Central memory CD8-positive, alpha-beta T cell (primary cell): Measurements from ENCODE around the gene CUBN.

Experiments
- ATAC-seq: fragments of 150-1000 bp; cut with Tn5 transposase; replicated peaks from 2 replicates; pipeline ENCODE4 v1.10.0; 2022; ENCODE audit warnings: mild to moderate bottlenecking, moderate FRiP score, moderate number of reproducible peaks; ENCODE audit not compliant: poor library complexity, severe bottlenecking; ENCODE audit errors: extremely low read depth
- DNase-seq, 2 donors: peaks; one replicate each; pipeline ENCODE4 v3.0.0; 2021; ENCODE audit warnings: low spot score in 2 of 2
- H3K27ac Mint-ChIP-seq: one replicate; pipeline ENCODE4 v1.8.0; 2022; ENCODE audit warnings: low read depth, mild to moderate bottlenecking, moderate library complexity, mixed read lengths
- H3K27me3 Mint-ChIP-seq: one replicate; pipeline ENCODE4 v1.8.0; 2022; ENCODE audit warnings: mixed read lengths
- H3K36me3 Mint-ChIP-seq: one replicate; pipeline ENCODE4 v1.8.0; 2022; ENCODE audit warnings: mild to moderate bottlenecking, moderate library complexity, mixed read lengths; ENCODE audit not compliant: insufficient read depth
- H3K4me1 Mint-ChIP-seq: one replicate; pipeline ENCODE4 v1.8.0; 2022; ENCODE audit warnings: mixed read lengths
- H3K4me3 Mint-ChIP-seq: one replicate; pipeline ENCODE4 v1.8.0; 2022; ENCODE audit warnings: mild to moderate bottlenecking, moderate library complexity, mixed read lengths
- H3K9me3 Mint-ChIP-seq: one replicate; pipeline ENCODE4 v1.8.0; 2022; ENCODE audit warnings: mixed read lengths

CUBN gene

GRCh38 chr10:17129741-17130140, at the start of gene CUBN:
Gene CUBN (minus strand): TSS chr10:17129811. CDS start chr10:17129765, 46 bp downstream.
- ATAC-seq = no peak
- peaks cover 2% of the 10 kb centered on the region for H3K36me3 Mint-ChIP-seq
- no peaks in the 10 kb centered on the region for H3K27me3 Mint-ChIP-seq
- H3K4me1 Mint-ChIP-seq = no peaks in the 10 kb centered on the region
- DNase-seq = no peak
- no peak within 1 kb of the TSS for H3K4me3 Mint-ChIP-seq
- no peak within 1 kb of the TSS for H3K27ac Mint-ChIP-seq
- H3K9me3 Mint-ChIP-seq = no peaks in the 10 kb centered on the region

- Mint-ChIP-seq H3K9me3 (no peaks in the 10 kb centered on the region), H3K36me3 (no peaks in the 10 kb centered on the region), H3K4me1 (peaks cover 6% of the 10 kb centered on the region), H3K27ac (peak overlapping the region; percentile 26), H3K4me3 (no peak overlapping the region), H3K27me3 (no peaks in the 10 kb centered on the region)
- DNase-seq = no peak
- no peak for ATAC-seq
Measured at GRCh38 chr10:17179002-17179401, 49.4 kb upstream of the CUBN start.

GRCh38 chr10:17178006-17178405, 48.4 kb upstream of the CUBN start:
- Mint-ChIP-seq H3K9me3 (no peaks in the 10 kb centered on the region), H3K4me1 (peaks cover 6% of the 10 kb centered on the region), H3K27me3 (no peaks in the 10 kb centered on the region), H3K27ac (peak overlapping the region; percentile 41), H3K4me3 (no peak overlapping the region), H3K36me3 (peaks cover 4% of the 10 kb centered on the region)
- DNase-seq (no peak), ATAC-seq (no peak)

GRCh38 chr10:17177014-17177413, 47.4 kb upstream of the CUBN start:
- ATAC-seq (no peak), DNase-seq (no peak)
- Mint-ChIP-seq H3K36me3 (peaks cover 4% of the 10 kb centered on the region), H3K4me1 (peaks cover 6% of the 10 kb centered on the region), H3K9me3 (no peaks in the 10 kb centered on the region), H3K4me3 (no peak overlapping the region), H3K27me3 (no peaks in the 10 kb centered on the region), H3K27ac (no peak overlapping the region)

- DNase-seq (no peak), ATAC-seq (no peak)
- no peaks in the 10 kb centered on the region for H3K9me3 Mint-ChIP-seq
- peaks cover 4% of the 10 kb centered on the region for H3K36me3 Mint-ChIP-seq
- H3K27me3 Mint-ChIP-seq = no peaks in the 10 kb centered on the region
- peak overlapping the region; percentile 92 for H3K27ac Mint-ChIP-seq
- H3K4me1 Mint-ChIP-seq = peaks cover 6% of the 10 kb centered on the region
- no peak overlapping the region for H3K4me3 Mint-ChIP-seq
Measured at GRCh38 chr10:17176091-17176490, 46.5 kb upstream of the CUBN start.

GRCh38 chr10:17175551-17175950, 45.9 kb upstream of the CUBN start:
- peak overlapping the region; percentile 56 for H3K4me3 Mint-ChIP-seq
- H3K36me3 Mint-ChIP-seq = peaks cover 4% of the 10 kb centered on the region
- H3K27me3 Mint-ChIP-seq = no peaks in the 10 kb centered on the region
- peaks cover 6% of the 10 kb centered on the region for H3K4me1 Mint-ChIP-seq
- ATAC-seq = peak; percentile 52
- no peaks in the 10 kb centered on the region for H3K9me3 Mint-ChIP-seq
- peak overlapping the region; percentile 92 for H3K27ac Mint-ChIP-seq
- DNase-seq = no peak

- Mint-ChIP-seq H3K36me3 (peaks cover 4% of the 10 kb centered on the region), H3K4me1 (peaks cover 6% of the 10 kb centered on the region), H3K27me3 (no peaks in the 10 kb centered on the region), H3K27ac (peak overlapping the region; percentile 92), H3K4me3 (no peak overlapping the region), H3K9me3 (no peaks in the 10 kb centered on the region)
- ATAC-seq = no peak
- DNase-seq = no peak
Measured at GRCh38 chr10:17174626-17175025, 45.0 kb upstream of the CUBN start.

- H3K4me1 Mint-ChIP-seq = peaks cover 6% of the 10 kb centered on the region
- peaks cover 6% of the 10 kb centered on the region for H3K36me3 Mint-ChIP-seq
- DNase-seq (no peak), ATAC-seq (no peak)
- H3K9me3 Mint-ChIP-seq = no peaks in the 10 kb centered on the region
- H3K27ac Mint-ChIP-seq = peak overlapping the region; percentile 6
- no peaks in the 10 kb centered on the region for H3K27me3 Mint-ChIP-seq
- no peak overlapping the region for H3K4me3 Mint-ChIP-seq
Measured at GRCh38 chr10:17171141-17171641, 41.6 kb upstream of the CUBN start.

GRCh38 chr10:17169803-17170202, 40.2 kb upstream of the CUBN start:
- Mint-ChIP-seq H3K4me1 (no peaks in the 10 kb centered on the region), H3K36me3 (peaks cover 6% of the 10 kb centered on the region), H3K27me3 (no peaks in the 10 kb centered on the region), H3K27ac (no peak overlapping the region), H3K9me3 (no peaks in the 10 kb centered on the region), H3K4me3 (no peak overlapping the region)
- ATAC-seq (no peak), DNase-seq (no peak)

- no peaks in the 10 kb centered on the region for H3K9me3 Mint-ChIP-seq
- H3K4me3 Mint-ChIP-seq = no peak overlapping the region
- peaks cover 4% of the 10 kb centered on the region for H3K36me3 Mint-ChIP-seq
- ATAC-seq = no peak
- no peak overlapping the region for H3K27ac Mint-ChIP-seq
- H3K4me1 Mint-ChIP-seq = no peaks in the 10 kb centered on the region
- H3K27me3 Mint-ChIP-seq = no peaks in the 10 kb centered on the region
- no peak for DNase-seq
Measured at GRCh38 chr10:17166699-17167098, 37.1 kb upstream of the CUBN start.

GRCh38 chr10:17162828-17163227, 33.2 kb upstream of the CUBN start:
- no peak for ATAC-seq
- Mint-ChIP-seq H3K27me3 (no peaks in the 10 kb centered on the region), H3K27ac (peak overlapping the region; percentile 9), H3K4me3 (no peak overlapping the region), H3K9me3 (no peaks in the 10 kb centered on the region), H3K36me3 (peaks cover 3% of the 10 kb centered on the region), H3K4me1 (no peaks in the 10 kb centered on the region)
- no peak for DNase-seq

GRCh38 chr10:17161775-17162174, 32.2 kb upstream of the CUBN start:
- no peak overlapping the region for H3K27ac Mint-ChIP-seq
- no peaks in the 10 kb centered on the region for H3K4me1 Mint-ChIP-seq
- no peaks in the 10 kb centered on the region for H3K27me3 Mint-ChIP-seq
- DNase-seq (no peak), ATAC-seq (no peak)
- peaks cover 2% of the 10 kb centered on the region for H3K36me3 Mint-ChIP-seq
- H3K9me3 Mint-ChIP-seq = no peaks in the 10 kb centered on the region
- no peak overlapping the region for H3K4me3 Mint-ChIP-seq

GRCh38 chr10:17157024-17157423, 27.4 kb upstream of the CUBN start:
- peaks cover 3% of the 10 kb centered on the region for H3K36me3 Mint-ChIP-seq
- H3K9me3 Mint-ChIP-seq = no peaks in the 10 kb centered on the region
- ATAC-seq (no peak), DNase-seq (no peak)
- H3K27ac Mint-ChIP-seq = no peak overlapping the region
- no peak overlapping the region for H3K4me3 Mint-ChIP-seq
- H3K4me1 Mint-ChIP-seq = no peaks in the 10 kb centered on the region
- H3K27me3 Mint-ChIP-seq = no peaks in the 10 kb centered on the region

GRCh38 chr10:17155826-17156225, 26.2 kb upstream of the CUBN start:
- Mint-ChIP-seq H3K27ac (no peak overlapping the region), H3K4me1 (no peaks in the 10 kb centered on the region), H3K36me3 (peaks cover 3% of the 10 kb centered on the region), H3K9me3 (no peaks in the 10 kb centered on the region), H3K4me3 (no peak overlapping the region), H3K27me3 (no peaks in the 10 kb centered on the region)
- ATAC-seq (no peak), DNase-seq (no peak)
